OCI-LY1 (cell line): Measurements from ENCODE around the gene LRRC45.

ENCODE experiments used
- H2AFZ ChIP-seq: fragments of 200-600 bp; sonication (generic), shearing (Covaris generic); 2 replicates; pipeline ENCODE4 v1.6.0; 2014; ENCODE audit warnings: antibody characterized with exemption, mild to moderate bottlenecking, low read length
- H3F3A ChIP-seq: fragments of 200-600 bp; sonication (generic), shearing (Covaris generic); 2 replicates; pipeline ENCODE4 v1.6.0; 2014; ENCODE audit warnings: mild to moderate bottlenecking, antibody characterized with exemption, low read length, moderate library complexity; ENCODE audit not compliant: insufficient read depth
- H3K27ac ChIP-seq: fragments of 200-600 bp; sonication (generic); 2 replicates; pipeline ENCODE4 v1.5.1; 2014; ENCODE audit warnings: low read length, mixed run types, mild to moderate bottlenecking, low read depth; ENCODE audit not compliant: poor library complexity, severe bottlenecking
- H3K27me3 ChIP-seq: fragments of 200-600 bp; sonication (generic); 2 replicates; pipeline ENCODE4 v1.6.0; 2014; ENCODE audit warnings: antibody characterized with exemption, mild to moderate bottlenecking, low read length, moderate library complexity; ENCODE audit not compliant: insufficient read depth
- H3K36me3 ChIP-seq: fragments of 200-600 bp; sonication (generic); 2 replicates; pipeline ENCODE4 v1.6.1; 2014; ENCODE audit warnings: mild to moderate bottlenecking, antibody characterized with exemption, low read length, moderate library complexity, mixed read lengths; ENCODE audit not compliant: insufficient read depth
- H3K4me1 ChIP-seq: fragments of 200-600 bp; sonication (generic); 2 replicates; pipeline ENCODE4 v1.5.1; 2014; ENCODE audit warnings: mild to moderate bottlenecking, low read length, moderate library complexity; ENCODE audit not compliant: insufficient read depth, severe bottlenecking
- H3K4me2 ChIP-seq: fragments of 200-600 bp; sonication (generic), shearing (Covaris generic); 2 replicates; pipeline ENCODE4 v1.6.1; 2014; ENCODE audit warnings: low read length
- H3K4me3 ChIP-seq: fragments of 200-600 bp; sonication (generic); 2 replicates; pipeline ENCODE4 v1.5.1; 2014; ENCODE audit warnings: low read length, low read depth, mild to moderate bottlenecking, mixed read lengths; ENCODE audit not compliant: poor library complexity, severe bottlenecking
- H3K79me2 ChIP-seq: fragments of 200-600 bp; shearing (Covaris generic); 2 replicates; pipeline ENCODE4 v1.6.1; 2016; ENCODE audit warnings: mixed run types, low read length, mixed read lengths; ENCODE audit not compliant: insufficient read depth
- H3K9ac ChIP-seq: fragments of 200-600 bp; sonication (generic), shearing (Covaris generic); 2 replicates; pipeline ENCODE4 v1.6.1; 2014; ENCODE audit warnings: mild to moderate bottlenecking, low read length, mixed read lengths
- H3K9me2 ChIP-seq: fragments of 200-600 bp; sonication (generic), shearing (Covaris generic); 2 replicates; pipeline ENCODE4 v1.6.1; 2014; ENCODE audit warnings: low read depth, mild to moderate bottlenecking, low read length, mixed read lengths
- H3K9me3 ChIP-seq: fragments of 200-600 bp; shearing (Covaris generic); 2 replicates; pipeline ENCODE4 v1.6.1; 2014; ENCODE audit warnings: low read length, mixed read lengths
- H4K20me1 ChIP-seq: fragments of 200-600 bp; sonication (generic), shearing (Covaris generic); 2 replicates; pipeline ENCODE4 v1.6.0; 2016; ENCODE audit warnings: mild to moderate bottlenecking, low read length; ENCODE audit not compliant: insufficient read depth
- EZH2 ChIP-seq: fragments of 200-600 bp; sonication (generic), shearing (Covaris generic); IDR thresholded peaks from 2 replicates; pipeline ENCODE4 v1.8.0; 2017; ENCODE audit warnings: borderline replicate concordance, mixed run types, mild to moderate bottlenecking, antibody characterized with exemption, low read length, moderate library complexity, mixed read lengths
- TF ChIP-seq, protein P1 (sequence below): fragments of 200-600 bp; sonication (generic), shearing (Covaris generic); IDR thresholded peaks from 2 replicates; pipeline ENCODE4 v1.5.1; 2017; ENCODE audit warnings: mild to moderate bottlenecking, antibody characterized with exemption, low read length, moderate library complexity, mixed read lengths

The LRRC45 gene

GRCh38 chr17:82053130-82053529 is 30.0 kb downstream of the LRRC45 start:
- Histone ChIP-seq H2AFZ (no peak overlapping the region), H3K4me2 (peak overlapping the region; percentile 88), H3K27me3 (no peaks in the 10 kb centered on the region), H3F3A (no peaks in the 10 kb centered on the region), H4K20me1 (no peaks in the 10 kb centered on the region), H3K4me1 (peaks cover 27% of the 10 kb centered on the region), H3K36me3 (peaks cover 48% of the 10 kb centered on the region), H3K27ac (no peak overlapping the region), H3K4me3 (peak overlapping the region; percentile 100), H3K9me2 (no peaks in the 10 kb centered on the region), H3K9me3 (no peaks in the 10 kb centered on the region), H3K79me2 (0 out of 2 replicates have a peak, but pooled peaks cover 4% of the 10 kb centered on the region), H3K9ac (peak overlapping the region; percentile 81; the same call in 1 of the 2 replicates)
- TF ChIP-seq, protein P1, sequence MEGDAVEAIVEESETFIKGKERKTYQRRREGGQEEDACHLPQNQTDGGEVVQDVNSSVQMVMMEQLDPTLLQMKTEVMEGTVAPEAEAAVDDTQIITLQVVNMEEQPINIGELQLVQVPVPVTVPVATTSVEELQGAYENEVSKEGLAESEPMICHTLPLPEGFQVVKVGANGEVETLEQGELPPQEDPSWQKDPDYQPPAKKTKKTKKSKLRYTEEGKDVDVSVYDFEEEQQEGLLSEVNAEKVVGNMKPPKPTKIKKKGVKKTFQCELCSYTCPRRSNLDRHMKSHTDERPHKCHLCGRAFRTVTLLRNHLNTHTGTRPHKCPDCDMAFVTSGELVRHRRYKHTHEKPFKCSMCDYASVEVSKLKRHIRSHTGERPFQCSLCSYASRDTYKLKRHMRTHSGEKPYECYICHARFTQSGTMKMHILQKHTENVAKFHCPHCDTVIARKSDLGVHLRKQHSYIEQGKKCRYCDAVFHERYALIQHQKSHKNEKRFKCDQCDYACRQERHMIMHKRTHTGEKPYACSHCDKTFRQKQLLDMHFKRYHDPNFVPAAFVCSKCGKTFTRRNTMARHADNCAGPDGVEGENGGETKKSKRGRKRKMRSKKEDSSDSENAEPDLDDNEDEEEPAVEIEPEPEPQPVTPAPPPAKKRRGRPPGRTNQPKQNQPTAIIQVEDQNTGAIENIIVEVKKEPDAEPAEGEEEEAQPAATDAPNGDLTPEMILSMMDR, result no peak
- no peak for TF ChIP-seq EZH2

DNA sequence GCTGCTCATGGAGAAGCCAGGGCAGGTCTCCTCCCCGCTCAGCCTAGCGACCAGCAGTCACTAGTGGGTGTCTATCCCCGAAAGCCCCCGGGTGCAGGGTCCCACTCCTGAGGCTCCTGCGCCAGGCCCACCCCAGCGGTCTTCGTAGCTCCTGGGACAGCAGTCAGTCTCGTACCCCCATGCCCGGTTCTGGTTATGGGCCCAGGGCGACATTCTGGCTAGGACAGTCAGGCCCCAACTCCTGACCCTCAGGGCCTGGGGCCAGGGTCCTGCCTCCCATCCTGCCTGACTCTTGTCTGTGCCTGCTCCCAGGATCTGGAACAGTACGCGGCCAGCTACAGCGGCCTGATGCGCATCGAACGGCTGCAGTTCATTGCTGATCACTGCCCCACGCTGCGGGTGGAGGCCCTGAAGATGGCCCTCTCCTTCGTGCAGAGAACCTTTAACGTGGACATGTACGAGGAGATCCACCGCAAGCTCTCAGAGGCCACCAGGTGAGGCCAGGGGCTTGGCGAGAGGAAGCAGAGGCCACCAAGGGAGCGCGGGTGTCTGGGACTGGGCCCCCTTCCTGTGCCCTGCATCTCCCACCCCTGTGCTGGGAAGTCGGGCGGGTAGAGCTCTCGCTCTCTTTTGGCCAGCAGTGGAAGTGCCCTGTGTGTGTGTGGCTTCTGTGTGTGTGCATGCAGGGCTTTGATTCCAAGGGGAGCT is 30.6 kb downstream of the LRRC45 start:
- Histone ChIP-seq H3F3A (no peaks in the 10 kb centered on the region), H3K9me3 (no peaks in the 10 kb centered on the region), H3K9me2 (no peaks in the 10 kb centered on the region), H2AFZ (no peak overlapping the region), H3K27ac (no peak overlapping the region), H3K79me2 (0 out of 2 replicates have a peak, but pooled peaks cover 4% of the 10 kb centered on the region), H4K20me1 (no peaks in the 10 kb centered on the region), H3K27me3 (no peaks in the 10 kb centered on the region), H3K4me2 (no peak overlapping the region; the same call in 1 of the 2 replicates), H3K4me3 (peak overlapping the region; percentile 100), H3K9ac (no peak overlapping the region), H3K36me3 (peaks cover 54% of the 10 kb centered on the region), H3K4me1 (peaks cover 27% of the 10 kb centered on the region)
- no peak for TF ChIP-seq EZH2
- TF ChIP-seq, protein P1, result no peak

DNA sequence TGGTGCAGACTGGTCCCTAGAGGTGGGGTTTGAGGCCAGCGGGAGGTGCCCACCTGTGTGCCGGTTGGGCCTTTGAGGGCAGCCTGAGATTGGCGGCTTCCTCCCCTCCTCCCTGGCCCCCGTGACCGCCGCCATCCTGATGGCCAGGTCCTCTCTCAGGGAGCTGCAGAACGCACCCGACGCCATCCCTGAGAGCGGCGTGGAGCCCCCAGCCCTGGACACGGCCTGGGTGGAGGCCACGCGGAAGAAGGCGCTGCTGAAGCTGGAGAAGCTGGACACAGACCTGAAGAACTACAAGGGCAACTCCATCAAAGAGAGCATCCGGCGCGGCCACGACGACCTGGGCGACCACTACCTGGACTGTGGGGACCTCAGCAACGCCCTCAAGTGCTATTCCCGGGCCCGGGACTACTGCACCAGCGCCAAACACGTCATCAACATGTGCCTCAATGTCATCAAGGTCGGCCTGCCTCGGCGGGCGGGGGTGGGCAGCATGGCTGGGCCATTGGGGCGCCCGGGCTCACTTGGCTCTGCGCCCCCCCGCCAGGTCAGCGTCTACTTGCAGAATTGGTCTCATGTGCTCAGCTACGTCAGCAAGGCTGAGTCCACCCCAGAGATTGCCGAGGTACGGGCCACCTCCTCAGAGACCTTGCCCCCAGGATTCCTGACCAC is 31.4 kb downstream of the LRRC45 start:
- H2AFZ ChIP-seq, result no peak overlapping the region
- no peaks in the 10 kb centered on the region for H3F3A ChIP-seq
- H3K4me2 ChIP-seq, result no peak overlapping the region
- no peaks in the 10 kb centered on the region for H3K27me3 ChIP-seq
- H3K9ac ChIP-seq, result no peak overlapping the region
- 0 out of 2 replicates have a peak, but pooled peaks cover 4% of the 10 kb centered on the region for H3K79me2 ChIP-seq
- H3K27ac ChIP-seq, result no peak overlapping the region
- no peak overlapping the region for H3K4me3 ChIP-seq
- no peaks in the 10 kb centered on the region for H4K20me1 ChIP-seq
- H3K4me1 ChIP-seq, result peaks cover 27% of the 10 kb centered on the region
- H3K36me3 ChIP-seq, result peaks cover 61% of the 10 kb centered on the region
- no peaks in the 10 kb centered on the region for H3K9me3 ChIP-seq
- TF ChIP-seq, protein P1, result no peak
- no peak for TF ChIP-seq EZH2
- no peaks in the 10 kb centered on the region for H3K9me2 ChIP-seq
